Liver (tissue), 3 donors: ENCODE results near the gene DEGS2.

Experiments used
- FOXA1 ChIP-seq: IDR thresholded peaks from 2 replicates; pipeline ENCODE4 v1.6.1; 2016; ENCODE audit warnings: antibody characterized with exemption
- JUND ChIP-seq, 2 donors: IDR thresholded peaks; 2 replicates each; pipeline ENCODE4 v1.6.1; 2016; ENCODE audit warnings: antibody characterized with exemption in 2 of 2
- RAD21 ChIP-seq, 2 donors: IDR thresholded peaks; 2 replicates each; pipeline ENCODE4 v1.6.1; 2016; ENCODE audit warnings: antibody characterized with exemption in 2 of 2, mild to moderate bottlenecking in 2 of 2
- RXRA ChIP-seq, 2 donors: IDR thresholded peaks; 2 replicates each; pipeline ENCODE4 v1.6.1; 2017 to 2018; ENCODE audit warnings: antibody characterized with exemption in 2 of 2, mild to moderate bottlenecking in 1 of 2
- SP1 ChIP-seq: IDR thresholded peaks from 2 replicates; pipeline ENCODE4 v1.6.1; 2018; ENCODE audit warnings: antibody characterized with exemption, mild to moderate bottlenecking
- TAF1 ChIP-seq: conservative IDR thresholded peaks from 2 replicates; pipeline ENCODE4 v1.6.1; 2016; ENCODE audit warnings: antibody characterized with exemption, mild to moderate bottlenecking
- YY1 ChIP-seq: IDR thresholded peaks from 2 replicates; pipeline ENCODE4 v1.6.1; 2016; ENCODE audit warnings: antibody characterized with exemption, mild to moderate bottlenecking
- TF ChIP-seq, protein P1 (sequence below): fragments of 150-350 bp; IDR thresholded peaks from 2 replicates; pipeline ENCODE4 v1.5.1; 2017; ENCODE audit warnings: improper control_type of control experiment, low read depth, low read length; ENCODE audit not compliant: missing input control
- TF ChIP-seq, protein P2 (sequence below): IDR thresholded peaks from 2 replicates; pipeline ENCODE4 v1.6.1; 2016; ENCODE audit warnings: antibody characterized with exemption, mild to moderate bottlenecking
- TF ChIP-seq, protein P3 (sequence below): IDR thresholded peaks from 2 replicates; pipeline ENCODE4 v1.6.1; 2016; ENCODE audit warnings: antibody characterized with exemption
- TF ChIP-seq, protein P4 (sequence below): IDR thresholded peaks from 2 replicates; pipeline ENCODE4 v1.6.1; 2016; ENCODE audit warnings: antibody characterized with exemption
- TF ChIP-seq, protein P5 (sequence below): IDR thresholded peaks from 2 replicates; pipeline ENCODE4 v1.6.1; 2016; ENCODE audit warnings: antibody characterized with exemption
- donor health status: healthy.
- donor health status: healthy.

DNA sequence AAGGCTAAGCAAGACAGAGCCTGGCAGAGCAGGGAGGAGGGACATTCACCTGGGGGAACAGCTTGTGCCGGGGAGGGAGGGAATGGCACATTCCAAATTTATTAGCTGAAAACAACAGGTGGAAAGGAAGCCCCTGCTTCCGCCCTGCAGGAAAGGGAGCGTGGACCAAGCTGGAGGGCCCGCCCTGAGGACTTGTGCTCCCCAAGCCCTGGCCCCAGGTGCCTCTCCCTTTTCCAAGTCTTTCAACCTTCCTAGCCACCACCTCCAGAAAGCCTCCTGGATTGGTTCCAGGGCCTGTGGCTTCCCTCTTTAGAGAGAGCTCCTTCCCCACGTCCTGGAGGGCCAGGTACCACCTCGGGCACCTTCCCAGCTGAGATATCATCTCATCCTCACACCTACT is 2.7 kb downstream of the DEGS2 start:
- TF ChIP-seq, protein P1, sequence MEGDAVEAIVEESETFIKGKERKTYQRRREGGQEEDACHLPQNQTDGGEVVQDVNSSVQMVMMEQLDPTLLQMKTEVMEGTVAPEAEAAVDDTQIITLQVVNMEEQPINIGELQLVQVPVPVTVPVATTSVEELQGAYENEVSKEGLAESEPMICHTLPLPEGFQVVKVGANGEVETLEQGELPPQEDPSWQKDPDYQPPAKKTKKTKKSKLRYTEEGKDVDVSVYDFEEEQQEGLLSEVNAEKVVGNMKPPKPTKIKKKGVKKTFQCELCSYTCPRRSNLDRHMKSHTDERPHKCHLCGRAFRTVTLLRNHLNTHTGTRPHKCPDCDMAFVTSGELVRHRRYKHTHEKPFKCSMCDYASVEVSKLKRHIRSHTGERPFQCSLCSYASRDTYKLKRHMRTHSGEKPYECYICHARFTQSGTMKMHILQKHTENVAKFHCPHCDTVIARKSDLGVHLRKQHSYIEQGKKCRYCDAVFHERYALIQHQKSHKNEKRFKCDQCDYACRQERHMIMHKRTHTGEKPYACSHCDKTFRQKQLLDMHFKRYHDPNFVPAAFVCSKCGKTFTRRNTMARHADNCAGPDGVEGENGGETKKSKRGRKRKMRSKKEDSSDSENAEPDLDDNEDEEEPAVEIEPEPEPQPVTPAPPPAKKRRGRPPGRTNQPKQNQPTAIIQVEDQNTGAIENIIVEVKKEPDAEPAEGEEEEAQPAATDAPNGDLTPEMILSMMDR: no peak
- TF ChIP-seq RAD21 (IDR thresholded peaks at IDR 0.05) (no peak), SP1 (no peak), FOXA1 (no peak), YY1 (no peak), JUND (IDR thresholded peaks at IDR 0.05) (no peak), RXRA (IDR thresholded peaks at IDR 0.05) (no peak), TAF1 (no peak)
- TF ChIP-seq, protein P2, sequence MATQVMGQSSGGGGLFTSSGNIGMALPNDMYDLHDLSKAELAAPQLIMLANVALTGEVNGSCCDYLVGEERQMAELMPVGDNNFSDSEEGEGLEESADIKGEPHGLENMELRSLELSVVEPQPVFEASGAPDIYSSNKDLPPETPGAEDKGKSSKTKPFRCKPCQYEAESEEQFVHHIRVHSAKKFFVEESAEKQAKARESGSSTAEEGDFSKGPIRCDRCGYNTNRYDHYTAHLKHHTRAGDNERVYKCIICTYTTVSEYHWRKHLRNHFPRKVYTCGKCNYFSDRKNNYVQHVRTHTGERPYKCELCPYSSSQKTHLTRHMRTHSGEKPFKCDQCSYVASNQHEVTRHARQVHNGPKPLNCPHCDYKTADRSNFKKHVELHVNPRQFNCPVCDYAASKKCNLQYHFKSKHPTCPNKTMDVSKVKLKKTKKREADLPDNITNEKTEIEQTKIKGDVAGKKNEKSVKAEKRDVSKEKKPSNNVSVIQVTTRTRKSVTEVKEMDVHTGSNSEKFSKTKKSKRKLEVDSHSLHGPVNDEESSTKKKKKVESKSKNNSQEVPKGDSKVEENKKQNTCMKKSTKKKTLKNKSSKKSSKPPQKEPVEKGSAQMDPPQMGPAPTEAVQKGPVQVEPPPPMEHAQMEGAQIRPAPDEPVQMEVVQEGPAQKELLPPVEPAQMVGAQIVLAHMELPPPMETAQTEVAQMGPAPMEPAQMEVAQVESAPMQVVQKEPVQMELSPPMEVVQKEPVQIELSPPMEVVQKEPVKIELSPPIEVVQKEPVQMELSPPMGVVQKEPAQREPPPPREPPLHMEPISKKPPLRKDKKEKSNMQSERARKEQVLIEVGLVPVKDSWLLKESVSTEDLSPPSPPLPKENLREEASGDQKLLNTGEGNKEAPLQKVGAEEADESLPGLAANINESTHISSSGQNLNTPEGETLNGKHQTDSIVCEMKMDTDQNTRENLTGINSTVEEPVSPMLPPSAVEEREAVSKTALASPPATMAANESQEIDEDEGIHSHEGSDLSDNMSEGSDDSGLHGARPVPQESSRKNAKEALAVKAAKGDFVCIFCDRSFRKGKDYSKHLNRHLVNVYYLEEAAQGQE: no peak
- TF ChIP-seq, protein P3, sequence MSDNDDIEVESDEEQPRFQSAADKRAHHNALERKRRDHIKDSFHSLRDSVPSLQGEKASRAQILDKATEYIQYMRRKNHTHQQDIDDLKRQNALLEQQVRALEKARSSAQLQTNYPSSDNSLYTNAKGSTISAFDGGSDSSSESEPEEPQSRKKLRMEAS: no peak
- TF ChIP-seq, protein P4, sequence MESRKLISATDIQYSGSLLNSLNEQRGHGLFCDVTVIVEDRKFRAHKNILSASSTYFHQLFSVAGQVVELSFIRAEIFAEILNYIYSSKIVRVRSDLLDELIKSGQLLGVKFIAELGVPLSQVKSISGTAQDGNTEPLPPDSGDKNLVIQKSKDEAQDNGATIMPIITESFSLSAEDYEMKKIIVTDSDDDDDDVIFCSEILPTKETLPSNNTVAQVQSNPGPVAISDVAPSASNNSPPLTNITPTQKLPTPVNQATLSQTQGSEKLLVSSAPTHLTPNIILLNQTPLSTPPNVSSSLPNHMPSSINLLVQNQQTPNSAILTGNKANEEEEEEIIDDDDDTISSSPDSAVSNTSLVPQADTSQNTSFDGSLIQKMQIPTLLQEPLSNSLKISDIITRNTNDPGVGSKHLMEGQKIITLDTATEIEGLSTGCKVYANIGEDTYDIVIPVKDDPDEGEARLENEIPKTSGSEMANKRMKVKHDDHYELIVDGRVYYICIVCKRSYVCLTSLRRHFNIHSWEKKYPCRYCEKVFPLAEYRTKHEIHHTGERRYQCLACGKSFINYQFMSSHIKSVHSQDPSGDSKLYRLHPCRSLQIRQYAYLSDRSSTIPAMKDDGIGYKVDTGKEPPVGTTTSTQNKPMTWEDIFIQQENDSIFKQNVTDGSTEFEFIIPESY: no peak
- TF ChIP-seq, protein P5, sequence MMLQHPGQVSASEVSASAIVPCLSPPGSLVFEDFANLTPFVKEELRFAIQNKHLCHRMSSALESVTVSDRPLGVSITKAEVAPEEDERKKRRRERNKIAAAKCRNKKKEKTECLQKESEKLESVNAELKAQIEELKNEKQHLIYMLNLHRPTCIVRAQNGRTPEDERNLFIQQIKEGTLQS: no peak
